ENCODE results near the gene HDAC11.

The HDAC11 gene

GRCh38 chr3:13532085-13532484 lies 52.0 kb downstream of the HDAC11 start:
- no peak overlapping the region for H3K4me3 ChIP-seq (ENCODE audit: low read length)
- no peak for TF ChIP-seq CTCF (conservative IDR thresholded peaks at IDR 0.05; ENCODE audit: low read depth, low read length)
- no peak for DNase-seq (ENCODE audit: low read depth)

GRCh38 chr3:13532631-13533030 lies 52.5 kb downstream of the HDAC11 start:
- no peak overlapping the region for H3K4me3 ChIP-seq (ENCODE audit: low read length)
- DNase-seq (ENCODE audit: low read depth): no peak
- TF ChIP-seq CTCF (conservative IDR thresholded peaks at IDR 0.05; ENCODE audit: low read depth, low read length): no peak

GRCh38 chr3:13533885-13534301 lies 53.8 kb downstream of the HDAC11 start:
- no peak for DNase-seq (ENCODE audit: low read depth)
- TF ChIP-seq CTCF (conservative IDR thresholded peaks at IDR 0.05; ENCODE audit: low read depth, low read length): no peak
- no peak overlapping the region for H3K4me3 ChIP-seq (ENCODE audit: low read length)

- no peak for TF ChIP-seq CTCF (conservative IDR thresholded peaks at IDR 0.05; ENCODE audit: low read depth, low read length)
- no peak overlapping the region for H3K4me3 ChIP-seq (ENCODE audit: low read length)
- no peak for DNase-seq (ENCODE audit: low read depth)
Measured at GRCh38 chr3:13535526-13535875, 55.4 kb downstream of the HDAC11 start.

- H3K4me3 ChIP-seq (ENCODE audit: low read length): no peak overlapping the region
- no peak for DNase-seq (ENCODE audit: low read depth)
- no peak for TF ChIP-seq CTCF (conservative IDR thresholded peaks at IDR 0.05; ENCODE audit: low read depth, low read length)
Measured at GRCh38 chr3:13535905-13536304, 55.8 kb downstream of the HDAC11 start.

- no peak for TF ChIP-seq CTCF (conservative IDR thresholded peaks at IDR 0.05; ENCODE audit: low read depth, low read length)
- no peak overlapping the region for H3K4me3 ChIP-seq (ENCODE audit: low read length)
- no peak for DNase-seq (ENCODE audit: low read depth)
Measured at GRCh38 chr3:13536432-13536831, 56.3 kb downstream of the HDAC11 start.

- no peak for DNase-seq (ENCODE audit: low read depth)
- no peak overlapping the region for H3K4me3 ChIP-seq (ENCODE audit: low read length)
- no peak for TF ChIP-seq CTCF (conservative IDR thresholded peaks at IDR 0.05; ENCODE audit: low read depth, low read length)
Measured at GRCh38 chr3:13536832-13537231, 56.7 kb downstream of the HDAC11 start.

Data from retinal pigment epithelial cell (primary cell).